ENCODE measurements around the gene C1RL. TPM values are rescaled to one million over a fixed set of nuclear protein-coding genes. Genes with fewer than 3 reads are reported as not detected.

The C1RL gene
- total and polyA plus RNA-seq, 2 of the 4 experiments (the other 2 are of a cell fraction), result 9.1 to 12.3 TPM

GRCh38 chr12:7081037-7081436 lies 28.0 kb downstream of the C1RL start:
- Histone ChIP-seq H3K23ac (ENCODE audit: low read depth, low read length) (no peak overlapping the region), H3K79me1 (ENCODE audit: low read depth in 1 of 2, low read length in 2 of 2) (peaks cover 0 to 5% of the 10 kb centered on the region in 2 experiments; a peak in 1 of 4 replicates), H3K9me3 (ENCODE audit: control insufficient read depth, insufficient read depth, low read length) (no peaks in the 10 kb centered on the region), H2AK9ac (replicated peaks; ENCODE audit: low read depth, low read length, poor library complexity) (no peak overlapping the region), H3K14ac (replicated peaks; ENCODE audit: low read depth, low read length) (no peak overlapping the region), H3K4me2 (ENCODE audit: low read depth, low read length) (no peak overlapping the region), H3K4ac (ENCODE audit: low read depth, low read length) (no peak overlapping the region), H3K27ac (ENCODE audit: insufficient read depth, low read length) (peak overlapping the region; percentile 56; the same call in 1 of the 2 replicates), H3K56ac (ENCODE audit: extremely low read depth, insufficient read depth, low read length) (no peak overlapping the region), H2BK5ac (ENCODE audit: low read depth, low read length, poor library complexity, severe bottlenecking) (no peak overlapping the region), H2AK5ac (ENCODE audit: low read depth, low read length) (peak overlapping the region; percentile 65), H2BK15ac (ENCODE audit: low read depth, low read length) (0 out of 3 replicates have a peak overlapping the region, but pooled peaks have one; percentile 41), H3K27me3 (ENCODE audit: control insufficient read depth, insufficient read depth, low read length) (no peaks in the 10 kb centered on the region), H3K4me1 (ENCODE audit: control insufficient read depth, insufficient read depth, low read length) (peaks cover 14% of the 10 kb centered on the region), H3K9me1 (ENCODE audit: insufficient read depth, low read length) (peaks cover 24% of the 10 kb centered on the region), H3K18ac (ENCODE audit: low read depth, low read length) (no peak overlapping the region; the same call in 1 of the 2 replicates), H3K4me3 (ENCODE audit: insufficient read depth, low read depth, low read length) (no peak overlapping the region), H4K8ac (ENCODE audit: low read depth in 2 of 2, low read length in 2 of 2) (no peak overlapping the region), H4K91ac (ENCODE audit: insufficient read depth, low read depth, low read length) (no peak overlapping the region), H2BK20ac (ENCODE audit: low read depth, low read length) (no peak overlapping the region), H4K5ac (ENCODE audit: low read depth, low read length) (no peak overlapping the region), H2AFZ (replicated peaks; ENCODE audit: low read length, poor library complexity) (no peak overlapping the region), H4K20me1 (ENCODE audit: insufficient read depth, low read length) (peaks cover 4% of the 10 kb centered on the region; the same call in 1 of the 2 replicates), H2BK120ac (ENCODE audit: low read depth, low read length) (no peak overlapping the region), H3K9ac (ENCODE audit: low read depth, low read length) (no peak overlapping the region), H3K36me3 (ENCODE audit: control insufficient read depth, insufficient read depth, low read length) (peaks cover 45% of the 10 kb centered on the region)
- no peak for TF ChIP-seq BHLHE40 (IDR thresholded peaks at IDR 0.05; ENCODE audit: low read depth, low read length)
- TF ChIP-seq RFX5 (IDR thresholded peaks at IDR 0.05; ENCODE audit: low read depth, low read length), result no peak
- no peak for TF ChIP-seq POLR2A (IDR thresholded peaks at IDR 0.05; ENCODE audit: low read depth, low read length)
- no peak for TF ChIP-seq CHD1 (IDR thresholded peaks at IDR 0.05; ENCODE audit: low read depth, low read length)
- TF ChIP-seq MXI1 (IDR thresholded peaks at IDR 0.05; ENCODE audit: borderline replicate concordance, low read depth, low read length), result no peak
- TF ChIP-seq RAD21 (IDR thresholded peaks at IDR 0.05; ENCODE audit: low read length), result no peak
- TF ChIP-seq, protein P1, sequence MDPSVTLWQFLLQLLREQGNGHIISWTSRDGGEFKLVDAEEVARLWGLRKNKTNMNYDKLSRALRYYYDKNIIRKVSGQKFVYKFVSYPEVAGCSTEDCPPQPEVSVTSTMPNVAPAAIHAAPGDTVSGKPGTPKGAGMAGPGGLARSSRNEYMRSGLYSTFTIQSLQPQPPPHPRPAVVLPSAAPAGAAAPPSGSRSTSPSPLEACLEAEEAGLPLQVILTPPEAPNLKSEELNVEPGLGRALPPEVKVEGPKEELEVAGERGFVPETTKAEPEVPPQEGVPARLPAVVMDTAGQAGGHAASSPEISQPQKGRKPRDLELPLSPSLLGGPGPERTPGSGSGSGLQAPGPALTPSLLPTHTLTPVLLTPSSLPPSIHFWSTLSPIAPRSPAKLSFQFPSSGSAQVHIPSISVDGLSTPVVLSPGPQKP (IDR thresholded peaks at IDR 0.05; ENCODE audit: borderline replicate concordance, low read depth, low read length), result no peak
- TF ChIP-seq MAZ (IDR thresholded peaks at IDR 0.05; ENCODE audit: borderline replicate concordance, low read depth, low read length), result no peak
- no peak for TF ChIP-seq CEBPB (IDR thresholded peaks at IDR 0.05; ENCODE audit: low read depth, low read length)
- no peak for TF ChIP-seq SMC3 (IDR thresholded peaks at IDR 0.05; ENCODE audit: low read depth, low read length)
- TF ChIP-seq NFE2L2 (IDR thresholded peaks at IDR 0.05; ENCODE audit: low read depth, low read length), result no peak
- TF ChIP-seq CTCF (conservative IDR thresholded peaks at IDR 0.05; ENCODE audit: low read depth, low read length), result no peak
- TF ChIP-seq USF2 (IDR thresholded peaks at IDR 0.05; ENCODE audit: low read depth, low read length), result no peak
- no peak for TF ChIP-seq FOS (IDR thresholded peaks at IDR 0.05; ENCODE audit: low read depth, low read length)
- TF ChIP-seq RCOR1 (IDR thresholded peaks at IDR 0.05; ENCODE audit: insufficient replicate concordance, low read length), result no peak
- no TSS peak for BruUV-seq (replicated peaks)
- DNase-seq, result no peak
- dilution Hi-C loops (cut with HindIII; ENCODE audit: low sequenced_read_pairs, unreplicated experiment) (no loop called here), intact Hi-C loops (cut with micrococcal nuclease) (no loop called here), in situ Hi-C loops (cut with MboI; ENCODE audit: low sequenced_read_pairs) (no loop called here)
- 91% methylated on average over 8 of the region's 14 CpGs; no CpG with 5 or more reads in 1 of the 2 experiments for WGBS, 2 experiments (ENCODE audit: extremely low coverage in 2 of 2, insufficient read length in 1 of 2)
- ATAC-seq (ENCODE audit: low read depth), result no peak
- ChIA-PET CTCF (no interaction called here), POLR2A (ENCODE audit: unreplicated experiment) (no interaction called here)

Measured in IMR-90 (cell line).